Astrocyte of the spinal cord (primary cell): ENCODE measurements around the gene SYT6.
"Not testable (repeated sequence)": the region's sequence is repeated elsewhere in the genome, so short reads cannot be mapped to it uniquely, and the experiment has no call there.

Source experiments
- DNase-seq: peaks from one replicate; pipeline ENCODE4 v3.0.0; 2011; ENCODE audit warnings: low read depth, low spot score
- H3K4me3 ChIP-seq: 2 replicates; pipeline ENCODE4 v1.5.1; 2011; ENCODE audit warnings: low read depth, mild to moderate bottlenecking, low read length, moderate library complexity
- CTCF ChIP-seq: IDR thresholded peaks from 2 replicates; pipeline ENCODE4 v1.5.1; 2012; ENCODE audit warnings: low read depth, mild to moderate bottlenecking, low read length, inconsistent platforms
- in situ Hi-C: cut with HindIII; loops from 2 replicates; pipeline ENCODE4 v1.10.0; 2017; ENCODE audit warnings: low sequenced_read_pairs

The SYT6 gene

GRCh38 chr1:114063544-114063943 is 90.1 kb downstream of the SYT6 start:
- no peak for TF ChIP-seq CTCF
- in situ Hi-C loops: no loop called here
- no peak overlapping the region for H3K4me3 ChIP-seq
- no peak for DNase-seq

- no peak overlapping the region for H3K4me3 ChIP-seq
- no peak for DNase-seq
- in situ Hi-C loops: no loop called here
- no peak for TF ChIP-seq CTCF
Observed at GRCh38 chr1:114062477-114063099, 91.1 kb downstream of the SYT6 start.

- no peak for DNase-seq
- no peak for TF ChIP-seq CTCF
- in situ Hi-C loops: no loop called here
- no peak overlapping the region for H3K4me3 ChIP-seq
Observed at GRCh38 chr1:114061121-114061830, 92.4 kb downstream of the SYT6 start.

- H3K4me3 ChIP-seq, DNase-seq, in situ Hi-C loops: not testable (repeated sequence)
Observed at GRCh38 chr1:114058236-114058635, 95.4 kb downstream of the SYT6 start.

GRCh38 chr1:114054148-114054547 is 99.5 kb downstream of the SYT6 start:
- no peak overlapping the region for H3K4me3 ChIP-seq
- DNase-seq: no peak
- TF ChIP-seq CTCF: no peak
- in situ Hi-C loops: no loop called here

- TF ChIP-seq CTCF: no peak
- in situ Hi-C loops: no loop called here
- no peak for DNase-seq
- H3K4me3 ChIP-seq: no peak overlapping the region
Observed at GRCh38 chr1:114048232-114048631, 105.4 kb downstream of the SYT6 start.

- in situ Hi-C loops: no loop called here
- no peak overlapping the region for H3K4me3 ChIP-seq
- no peak for DNase-seq
- TF ChIP-seq CTCF: no peak
Observed at GRCh38 chr1:114043548-114043947, 110.1 kb downstream of the SYT6 start.
